Measurements from ENCODE around the gene GDPD3. TPM values are rescaled to one million over a fixed set of nuclear protein-coding genes. Genes with fewer than 3 reads are reported as not detected.

Gene GDPD3
- total RNA-seq, 1 donor from 2014 or later = 7.7 TPM

DNA sequence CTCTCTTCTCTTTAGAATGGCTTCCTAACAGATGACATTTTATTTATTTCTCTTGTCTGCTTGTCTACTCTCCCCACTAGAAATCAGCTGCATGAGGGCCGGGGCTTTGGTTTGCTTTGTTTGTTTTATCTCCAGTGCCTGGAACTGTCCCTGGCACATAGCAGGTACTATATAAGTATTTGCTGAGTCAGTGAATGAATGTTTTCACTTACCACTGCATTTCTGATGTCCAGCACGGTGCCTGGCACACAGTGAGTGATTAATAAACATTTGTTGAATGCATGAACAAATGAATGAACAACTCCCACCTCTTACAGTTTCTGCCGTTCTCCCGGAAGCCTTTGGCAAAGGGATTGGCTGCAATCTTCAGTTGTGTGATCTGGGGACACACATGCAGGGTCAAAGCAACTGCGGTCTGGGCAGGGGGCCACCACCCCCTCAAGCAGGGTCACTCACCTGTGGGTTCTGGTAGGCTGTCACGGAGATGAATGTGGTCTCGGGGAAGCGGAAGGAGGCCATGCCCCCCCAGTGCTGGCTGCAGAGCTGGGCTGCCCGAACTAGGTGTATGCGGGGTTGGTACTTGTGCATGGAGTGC is 25.0 kb downstream of the GDPD3 start:
- no peaks in the 10 kb centered on the region for H3K9me3 Mint-ChIP-seq
- H3K4me1 Mint-ChIP-seq = peaks cover 21% of the 10 kb centered on the region
- peaks cover 7% of the 10 kb centered on the region for H3K36me3 Mint-ChIP-seq (ENCODE audit: low read depth)
- H3K4me3 Mint-ChIP-seq = peak overlapping the region; percentile 49
- no peak overlapping the region for H3K27ac Mint-ChIP-seq (ENCODE audit: unreplicated experiment)
- H3K27me3 Mint-ChIP-seq (ENCODE audit: low read depth) = peaks cover 2% of the 10 kb centered on the region
- DNase-seq (ENCODE audit: low read depth, low spot score) = no peak
- TF ChIP-seq, protein P1, sequence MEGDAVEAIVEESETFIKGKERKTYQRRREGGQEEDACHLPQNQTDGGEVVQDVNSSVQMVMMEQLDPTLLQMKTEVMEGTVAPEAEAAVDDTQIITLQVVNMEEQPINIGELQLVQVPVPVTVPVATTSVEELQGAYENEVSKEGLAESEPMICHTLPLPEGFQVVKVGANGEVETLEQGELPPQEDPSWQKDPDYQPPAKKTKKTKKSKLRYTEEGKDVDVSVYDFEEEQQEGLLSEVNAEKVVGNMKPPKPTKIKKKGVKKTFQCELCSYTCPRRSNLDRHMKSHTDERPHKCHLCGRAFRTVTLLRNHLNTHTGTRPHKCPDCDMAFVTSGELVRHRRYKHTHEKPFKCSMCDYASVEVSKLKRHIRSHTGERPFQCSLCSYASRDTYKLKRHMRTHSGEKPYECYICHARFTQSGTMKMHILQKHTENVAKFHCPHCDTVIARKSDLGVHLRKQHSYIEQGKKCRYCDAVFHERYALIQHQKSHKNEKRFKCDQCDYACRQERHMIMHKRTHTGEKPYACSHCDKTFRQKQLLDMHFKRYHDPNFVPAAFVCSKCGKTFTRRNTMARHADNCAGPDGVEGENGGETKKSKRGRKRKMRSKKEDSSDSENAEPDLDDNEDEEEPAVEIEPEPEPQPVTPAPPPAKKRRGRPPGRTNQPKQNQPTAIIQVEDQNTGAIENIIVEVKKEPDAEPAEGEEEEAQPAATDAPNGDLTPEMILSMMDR (conservative IDR thresholded peaks at IDR 0.05) = no peak

DNA sequence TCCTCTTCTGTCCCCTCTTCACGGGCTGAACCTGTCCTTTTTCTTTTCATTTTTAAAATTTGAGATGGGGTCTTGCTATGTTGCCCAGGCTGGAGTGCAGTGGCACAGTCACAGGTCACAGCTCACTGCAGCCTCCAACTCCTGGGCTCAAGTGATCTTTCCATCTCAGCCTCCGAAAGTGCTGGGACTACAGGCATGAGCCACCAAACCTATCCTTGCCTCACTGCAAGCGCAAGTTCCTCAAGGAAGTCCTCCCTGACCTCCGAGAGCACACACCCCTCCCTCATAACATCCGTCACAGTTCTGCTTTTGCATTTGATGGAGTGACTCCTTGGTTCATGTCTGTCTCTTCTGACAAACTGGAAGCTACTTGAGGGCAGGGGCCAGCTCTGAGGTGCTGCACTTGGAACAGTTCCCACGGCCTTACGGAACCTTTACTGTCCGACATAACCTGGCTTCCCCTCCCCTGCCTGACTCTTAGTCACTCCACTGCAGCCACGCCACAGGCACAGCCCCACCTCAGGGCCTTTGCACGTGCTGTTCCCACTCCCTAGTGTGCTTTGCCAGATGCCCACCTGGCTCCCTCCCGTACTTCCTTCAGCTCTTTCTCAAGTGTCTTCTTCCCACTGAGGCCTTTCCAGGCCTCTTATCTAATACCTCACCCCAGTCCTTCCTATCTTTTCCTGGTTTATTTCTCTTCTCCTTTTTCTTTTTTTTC is 26.0 kb downstream of the GDPD3 start:
- Mint-ChIP-seq H3K9me3 (no peaks in the 10 kb centered on the region), H3K4me3 (peak overlapping the region; percentile 57), H3K27ac (ENCODE audit: unreplicated experiment) (no peak overlapping the region), H3K36me3 (ENCODE audit: low read depth) (peaks cover 11% of the 10 kb centered on the region), H3K27me3 (ENCODE audit: low read depth) (peaks cover 2% of the 10 kb centered on the region), H3K4me1 (peaks cover 14% of the 10 kb centered on the region)
- no peak for DNase-seq (ENCODE audit: low read depth, low spot score)
- TF ChIP-seq, protein P1 (conservative IDR thresholded peaks at IDR 0.05) = no peak

DNA sequence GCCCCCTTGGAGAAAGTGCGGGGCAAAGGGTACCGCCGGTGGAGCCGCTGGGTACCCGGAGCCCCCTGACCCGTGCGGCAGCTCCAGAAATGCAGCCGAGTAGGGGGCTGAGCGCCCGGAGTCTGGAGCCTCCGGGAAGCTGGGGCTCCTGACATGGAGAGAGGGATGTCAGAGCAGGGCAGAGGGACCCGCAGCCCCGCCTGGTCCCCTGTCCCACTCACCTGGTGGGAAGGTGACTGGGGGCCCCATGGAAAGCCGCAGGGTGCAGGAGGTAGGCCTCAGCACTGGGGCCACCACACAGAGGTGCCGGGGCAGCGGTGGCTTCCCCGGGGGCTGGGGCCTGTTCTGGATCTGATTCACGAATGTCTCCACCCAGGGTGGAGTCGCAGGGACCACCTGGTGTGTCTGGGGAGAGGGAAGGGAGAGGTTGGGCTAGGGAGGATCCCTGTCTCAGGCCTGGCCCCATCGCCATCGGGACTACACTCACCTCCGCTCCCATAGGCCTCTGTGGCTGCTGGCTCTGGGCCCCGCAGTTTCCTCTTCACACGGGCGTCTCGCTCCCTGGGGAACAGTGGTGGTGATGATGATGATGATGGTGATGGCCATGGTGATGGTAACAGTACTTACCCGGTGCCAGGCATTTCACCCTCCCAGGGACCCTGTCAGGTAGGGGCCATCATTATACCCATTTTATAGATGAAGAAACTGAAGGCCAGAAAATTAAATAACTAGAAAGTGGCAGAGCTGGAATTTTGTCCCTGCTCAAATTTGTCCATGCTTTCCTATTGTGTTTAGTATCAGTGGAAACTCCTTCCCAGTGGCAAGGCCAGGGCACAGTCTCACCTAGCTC is 26.8 kb downstream of the GDPD3 start:
- Mint-ChIP-seq H3K4me1 (peaks cover 6% of the 10 kb centered on the region), H3K36me3 (ENCODE audit: low read depth) (peaks cover 13% of the 10 kb centered on the region), H3K9me3 (no peaks in the 10 kb centered on the region), H3K27me3 (ENCODE audit: low read depth) (peaks cover 2% of the 10 kb centered on the region), H3K27ac (ENCODE audit: unreplicated experiment) (no peak overlapping the region), H3K4me3 (no peak overlapping the region)
- no peak for DNase-seq (ENCODE audit: low read depth, low spot score)
- TF ChIP-seq, protein P1 (conservative IDR thresholded peaks at IDR 0.05) = no peak

DNA sequence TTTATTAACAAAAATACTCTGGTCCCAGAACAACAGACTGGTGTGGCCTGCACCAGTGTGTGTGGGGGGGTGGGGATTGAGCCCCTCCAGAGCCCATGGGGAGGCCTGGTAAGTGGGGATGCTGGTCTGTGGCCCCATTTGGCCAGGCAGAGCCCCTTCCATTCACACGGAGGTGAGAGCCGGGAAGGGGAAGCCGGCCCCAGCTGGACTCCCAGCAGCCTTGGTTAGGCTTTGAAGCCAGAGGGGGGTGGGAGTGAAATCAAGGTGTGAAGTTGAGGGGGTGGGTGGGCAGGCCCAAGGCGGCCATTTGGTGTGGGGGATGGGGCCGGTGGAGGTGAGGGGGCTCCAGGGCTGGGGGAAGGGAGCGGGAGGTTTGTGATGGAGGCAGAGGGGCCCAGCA is 27.5 kb downstream of the GDPD3 start:
- Mint-ChIP-seq H3K27me3 (ENCODE audit: low read depth) (peaks cover 2% of the 10 kb centered on the region), H3K4me3 (no peak overlapping the region), H3K27ac (ENCODE audit: unreplicated experiment) (no peak overlapping the region), H3K36me3 (ENCODE audit: low read depth) (peaks cover 13% of the 10 kb centered on the region), H3K4me1 (peaks cover 6% of the 10 kb centered on the region), H3K9me3 (no peaks in the 10 kb centered on the region)
- no peak for DNase-seq (ENCODE audit: low read depth, low spot score)
- TF ChIP-seq, protein P1 (conservative IDR thresholded peaks at IDR 0.05) = no peak

- peaks cover 3% of the 10 kb centered on the region for H3K4me1 Mint-ChIP-seq
- TF ChIP-seq, protein P1 (conservative IDR thresholded peaks at IDR 0.05) = no peak
- H3K4me3 Mint-ChIP-seq = no peak overlapping the region
- DNase-seq (ENCODE audit: low read depth, low spot score) = no peak
- H3K27ac Mint-ChIP-seq (ENCODE audit: unreplicated experiment) = no peak overlapping the region
- peaks cover 2% of the 10 kb centered on the region for H3K27me3 Mint-ChIP-seq (ENCODE audit: low read depth)
- no peaks in the 10 kb centered on the region for H3K9me3 Mint-ChIP-seq
- peaks cover 13% of the 10 kb centered on the region for H3K36me3 Mint-ChIP-seq (ENCODE audit: low read depth)
Observed at GRCh38 chr16:30085247-30085646, 28.1 kb downstream of the GDPD3 start.

All from neural crest cell (in vitro differentiated cells).